C4-2B (cell line): ENCODE results near the gene STARD4.

Experiments used
- ZFX ChIP-seq: fragments of 450-650 bp; IDR thresholded peaks from 2 replicates; pipeline ENCODE4 v1.6.1; 2017
- TF ChIP-seq, protein P1 (sequence below): fragments of 450-650 bp; conservative IDR thresholded peaks from 2 replicates; pipeline ENCODE4 v1.5.1; 2017; ENCODE audit warnings: mild to moderate bottlenecking

GRCh38 chr5:111532886-111533582 is 20.7 kb upstream of the STARD4 start:
- TF ChIP-seq, protein P1, sequence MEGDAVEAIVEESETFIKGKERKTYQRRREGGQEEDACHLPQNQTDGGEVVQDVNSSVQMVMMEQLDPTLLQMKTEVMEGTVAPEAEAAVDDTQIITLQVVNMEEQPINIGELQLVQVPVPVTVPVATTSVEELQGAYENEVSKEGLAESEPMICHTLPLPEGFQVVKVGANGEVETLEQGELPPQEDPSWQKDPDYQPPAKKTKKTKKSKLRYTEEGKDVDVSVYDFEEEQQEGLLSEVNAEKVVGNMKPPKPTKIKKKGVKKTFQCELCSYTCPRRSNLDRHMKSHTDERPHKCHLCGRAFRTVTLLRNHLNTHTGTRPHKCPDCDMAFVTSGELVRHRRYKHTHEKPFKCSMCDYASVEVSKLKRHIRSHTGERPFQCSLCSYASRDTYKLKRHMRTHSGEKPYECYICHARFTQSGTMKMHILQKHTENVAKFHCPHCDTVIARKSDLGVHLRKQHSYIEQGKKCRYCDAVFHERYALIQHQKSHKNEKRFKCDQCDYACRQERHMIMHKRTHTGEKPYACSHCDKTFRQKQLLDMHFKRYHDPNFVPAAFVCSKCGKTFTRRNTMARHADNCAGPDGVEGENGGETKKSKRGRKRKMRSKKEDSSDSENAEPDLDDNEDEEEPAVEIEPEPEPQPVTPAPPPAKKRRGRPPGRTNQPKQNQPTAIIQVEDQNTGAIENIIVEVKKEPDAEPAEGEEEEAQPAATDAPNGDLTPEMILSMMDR, result no peak
- no peak for TF ChIP-seq ZFX
